ENCODE measurements around the gene RASAL1.

The RASAL1 gene

DNA sequence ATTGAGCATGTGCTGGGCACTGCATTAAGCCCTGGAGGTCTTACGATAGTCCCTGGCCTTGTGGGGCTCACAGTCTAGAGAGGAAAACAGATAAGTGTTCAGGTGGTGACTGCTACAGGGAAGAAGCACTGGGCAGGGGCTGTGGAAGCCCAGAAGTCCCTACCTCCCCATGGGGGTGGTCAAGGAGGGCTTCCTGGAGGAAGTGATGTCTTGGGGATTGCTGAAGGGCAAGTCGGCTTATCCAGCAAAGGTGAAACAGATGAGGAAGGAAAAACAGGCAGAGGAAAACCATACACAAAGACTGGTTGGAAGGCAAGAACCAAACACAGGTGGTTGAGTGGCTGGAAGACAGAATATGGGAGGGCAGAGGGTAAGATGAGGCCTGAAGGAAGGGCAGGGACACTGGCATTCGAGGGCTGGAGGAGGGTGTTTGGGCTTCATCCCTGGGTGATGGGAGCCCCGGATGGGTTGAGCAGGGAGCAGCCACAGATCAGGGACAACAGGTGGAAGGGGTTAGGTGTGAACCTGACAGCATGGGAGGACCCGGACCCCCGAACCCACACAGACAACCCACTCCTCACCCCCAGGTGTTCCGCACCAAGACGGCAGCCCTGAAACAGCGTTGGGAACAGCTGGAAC is 16.8 kb upstream of the RASAL1 start:
- ChIA-PET POLR2A (interaction anchor here (1.0 to 1.6 kb wide), 4 partner anchors 9 to 34 kb away, joined by 3 to 17 read pairs (median 5); partner anchors contain the start of genes DDX54, RASAL1 and RITA1), CTCF (interaction anchor here (0.6 to 2.9 kb wide), 20 partner anchors 10 to 386 kb away, joined by 3 to 31 read pairs (median 3); partner anchors contain the start of gene RASAL1)
- Histone ChIP-seq H3K4me1 (ENCODE audit: control insufficient read depth, insufficient read depth, low read length) (0 out of 2 replicates have a peak, but pooled peaks cover 3% of the 10 kb centered on the region), H3K4me3 (ENCODE audit: low read depth, low read length) (no peak overlapping the region; the same call in 1 of the 2 replicates), H3K27ac (ENCODE audit: extremely low read depth, low read depth, low read length) (no peak overlapping the region), H3K36me3 (ENCODE audit: control insufficient read depth in 2 of 2, insufficient read depth in 1 of 2, low read length in 2 of 2) (peaks cover 0 to 4% of the 10 kb centered on the region in 2 experiments; a peak in 1 of 3 replicates), H3K9me3 (ENCODE audit: control insufficient read depth, insufficient read depth, low read depth, low read length) (no peaks in the 10 kb centered on the region)
- TF ChIP-seq SCRT1 (tag by site-specific recombination; IDR thresholded peaks at IDR 0.05; ENCODE audit: borderline replicate concordance) (peak; percentile 82; the same call in 1 of the 2 replicates), ZFP69B (tag by site-specific recombination; IDR thresholded peaks at IDR 0.05) (no peak), ZNF558 (tag by site-specific recombination; IDR thresholded peaks at IDR 0.05) (no peak), KLF10 (tag by site-specific recombination; IDR thresholded peaks at IDR 0.05) (no peak), ZNF16 (tag by site-specific recombination; IDR thresholded peaks at IDR 0.05; ENCODE audit: low read depth) (no peak), ZNF350 (tag by site-specific recombination; IDR thresholded peaks at IDR 0.05) (no peak), ZNF223 (tag by site-specific recombination; IDR thresholded peaks at IDR 0.05) (no peak), ZBTB48 (tag by site-specific recombination; IDR thresholded peaks at IDR 0.05) (peak; percentile 42; the same call in 1 of the 2 replicates), KLF16 (tag by site-specific recombination; IDR thresholded peaks at IDR 0.05) (no peak), ZFP41 (tag by site-specific recombination; IDR thresholded peaks at IDR 0.05; ENCODE audit: borderline replicate concordance) (no peak), ZNF211 (tag by site-specific recombination; IDR thresholded peaks at IDR 0.05; ENCODE audit: low read depth) (no peak), ZNF248 (tag by site-specific recombination; IDR thresholded peaks at IDR 0.05) (no peak), ZNF585B (tag by site-specific recombination; IDR thresholded peaks at IDR 0.05) (no peak), SCRT2 (tag by site-specific recombination; IDR thresholded peaks at IDR 0.05) (peak; percentile 95), SALL2 (tag by site-specific recombination; IDR thresholded peaks at IDR 0.05; ENCODE audit: borderline replicate concordance) (no peak), ZNF521 (tag by site-specific recombination; IDR thresholded peaks at IDR 0.05) (no peak)
- TF ChIP-seq, protein P1, sequence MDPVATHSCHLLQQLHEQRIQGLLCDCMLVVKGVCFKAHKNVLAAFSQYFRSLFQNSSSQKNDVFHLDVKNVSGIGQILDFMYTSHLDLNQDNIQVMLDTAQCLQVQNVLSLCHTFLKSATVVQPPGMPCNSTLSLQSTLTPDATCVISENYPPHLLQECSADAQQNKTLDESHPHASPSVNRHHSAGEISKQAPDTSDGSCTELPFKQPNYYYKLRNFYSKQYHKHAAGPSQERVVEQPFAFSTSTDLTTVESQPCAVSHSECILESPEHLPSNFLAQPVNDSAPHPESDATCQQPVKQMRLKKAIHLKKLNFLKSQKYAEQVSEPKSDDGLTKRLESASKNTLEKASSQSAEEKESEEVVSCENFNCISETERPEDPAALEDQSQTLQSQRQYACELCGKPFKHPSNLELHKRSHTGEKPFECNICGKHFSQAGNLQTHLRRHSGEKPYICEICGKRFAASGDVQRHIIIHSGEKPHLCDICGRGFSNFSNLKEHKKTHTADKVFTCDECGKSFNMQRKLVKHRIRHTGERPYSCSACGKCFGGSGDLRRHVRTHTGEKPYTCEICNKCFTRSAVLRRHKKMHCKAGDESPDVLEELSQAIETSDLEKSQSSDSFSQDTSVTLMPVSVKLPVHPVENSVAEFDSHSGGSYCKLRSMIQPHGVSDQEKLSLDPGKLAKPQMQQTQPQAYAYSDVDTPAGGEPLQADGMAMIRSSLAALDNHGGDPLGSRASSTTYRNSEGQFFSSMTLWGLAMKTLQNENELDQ (tag by site-specific recombination; IDR thresholded peaks at IDR 0.05; ENCODE audit: low read depth) = no peak
- TF ChIP-seq, protein P2, sequence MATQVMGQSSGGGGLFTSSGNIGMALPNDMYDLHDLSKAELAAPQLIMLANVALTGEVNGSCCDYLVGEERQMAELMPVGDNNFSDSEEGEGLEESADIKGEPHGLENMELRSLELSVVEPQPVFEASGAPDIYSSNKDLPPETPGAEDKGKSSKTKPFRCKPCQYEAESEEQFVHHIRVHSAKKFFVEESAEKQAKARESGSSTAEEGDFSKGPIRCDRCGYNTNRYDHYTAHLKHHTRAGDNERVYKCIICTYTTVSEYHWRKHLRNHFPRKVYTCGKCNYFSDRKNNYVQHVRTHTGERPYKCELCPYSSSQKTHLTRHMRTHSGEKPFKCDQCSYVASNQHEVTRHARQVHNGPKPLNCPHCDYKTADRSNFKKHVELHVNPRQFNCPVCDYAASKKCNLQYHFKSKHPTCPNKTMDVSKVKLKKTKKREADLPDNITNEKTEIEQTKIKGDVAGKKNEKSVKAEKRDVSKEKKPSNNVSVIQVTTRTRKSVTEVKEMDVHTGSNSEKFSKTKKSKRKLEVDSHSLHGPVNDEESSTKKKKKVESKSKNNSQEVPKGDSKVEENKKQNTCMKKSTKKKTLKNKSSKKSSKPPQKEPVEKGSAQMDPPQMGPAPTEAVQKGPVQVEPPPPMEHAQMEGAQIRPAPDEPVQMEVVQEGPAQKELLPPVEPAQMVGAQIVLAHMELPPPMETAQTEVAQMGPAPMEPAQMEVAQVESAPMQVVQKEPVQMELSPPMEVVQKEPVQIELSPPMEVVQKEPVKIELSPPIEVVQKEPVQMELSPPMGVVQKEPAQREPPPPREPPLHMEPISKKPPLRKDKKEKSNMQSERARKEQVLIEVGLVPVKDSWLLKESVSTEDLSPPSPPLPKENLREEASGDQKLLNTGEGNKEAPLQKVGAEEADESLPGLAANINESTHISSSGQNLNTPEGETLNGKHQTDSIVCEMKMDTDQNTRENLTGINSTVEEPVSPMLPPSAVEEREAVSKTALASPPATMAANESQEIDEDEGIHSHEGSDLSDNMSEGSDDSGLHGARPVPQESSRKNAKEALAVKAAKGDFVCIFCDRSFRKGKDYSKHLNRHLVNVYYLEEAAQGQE (tag by site-specific recombination; IDR thresholded peaks at IDR 0.05) = no peak
- TF ChIP-seq, protein P3, sequence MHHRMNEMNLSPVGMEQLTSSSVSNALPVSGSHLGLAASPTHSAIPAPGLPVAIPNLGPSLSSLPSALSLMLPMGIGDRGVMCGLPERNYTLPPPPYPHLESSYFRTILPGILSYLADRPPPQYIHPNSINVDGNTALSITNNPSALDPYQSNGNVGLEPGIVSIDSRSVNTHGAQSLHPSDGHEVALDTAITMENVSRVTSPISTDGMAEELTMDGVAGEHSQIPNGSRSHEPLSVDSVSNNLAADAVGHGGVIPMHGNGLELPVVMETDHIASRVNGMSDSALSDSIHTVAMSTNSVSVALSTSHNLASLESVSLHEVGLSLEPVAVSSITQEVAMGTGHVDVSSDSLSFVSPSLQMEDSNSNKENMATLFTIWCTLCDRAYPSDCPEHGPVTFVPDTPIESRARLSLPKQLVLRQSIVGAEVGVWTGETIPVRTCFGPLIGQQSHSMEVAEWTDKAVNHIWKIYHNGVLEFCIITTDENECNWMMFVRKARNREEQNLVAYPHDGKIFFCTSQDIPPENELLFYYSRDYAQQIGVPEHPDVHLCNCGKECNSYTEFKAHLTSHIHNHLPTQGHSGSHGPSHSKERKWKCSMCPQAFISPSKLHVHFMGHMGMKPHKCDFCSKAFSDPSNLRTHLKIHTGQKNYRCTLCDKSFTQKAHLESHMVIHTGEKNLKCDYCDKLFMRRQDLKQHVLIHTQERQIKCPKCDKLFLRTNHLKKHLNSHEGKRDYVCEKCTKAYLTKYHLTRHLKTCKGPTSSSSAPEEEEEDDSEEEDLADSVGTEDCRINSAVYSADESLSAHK (tag by site-specific recombination; IDR thresholded peaks at IDR 0.05) = no peak
- TF ChIP-seq, protein P4, sequence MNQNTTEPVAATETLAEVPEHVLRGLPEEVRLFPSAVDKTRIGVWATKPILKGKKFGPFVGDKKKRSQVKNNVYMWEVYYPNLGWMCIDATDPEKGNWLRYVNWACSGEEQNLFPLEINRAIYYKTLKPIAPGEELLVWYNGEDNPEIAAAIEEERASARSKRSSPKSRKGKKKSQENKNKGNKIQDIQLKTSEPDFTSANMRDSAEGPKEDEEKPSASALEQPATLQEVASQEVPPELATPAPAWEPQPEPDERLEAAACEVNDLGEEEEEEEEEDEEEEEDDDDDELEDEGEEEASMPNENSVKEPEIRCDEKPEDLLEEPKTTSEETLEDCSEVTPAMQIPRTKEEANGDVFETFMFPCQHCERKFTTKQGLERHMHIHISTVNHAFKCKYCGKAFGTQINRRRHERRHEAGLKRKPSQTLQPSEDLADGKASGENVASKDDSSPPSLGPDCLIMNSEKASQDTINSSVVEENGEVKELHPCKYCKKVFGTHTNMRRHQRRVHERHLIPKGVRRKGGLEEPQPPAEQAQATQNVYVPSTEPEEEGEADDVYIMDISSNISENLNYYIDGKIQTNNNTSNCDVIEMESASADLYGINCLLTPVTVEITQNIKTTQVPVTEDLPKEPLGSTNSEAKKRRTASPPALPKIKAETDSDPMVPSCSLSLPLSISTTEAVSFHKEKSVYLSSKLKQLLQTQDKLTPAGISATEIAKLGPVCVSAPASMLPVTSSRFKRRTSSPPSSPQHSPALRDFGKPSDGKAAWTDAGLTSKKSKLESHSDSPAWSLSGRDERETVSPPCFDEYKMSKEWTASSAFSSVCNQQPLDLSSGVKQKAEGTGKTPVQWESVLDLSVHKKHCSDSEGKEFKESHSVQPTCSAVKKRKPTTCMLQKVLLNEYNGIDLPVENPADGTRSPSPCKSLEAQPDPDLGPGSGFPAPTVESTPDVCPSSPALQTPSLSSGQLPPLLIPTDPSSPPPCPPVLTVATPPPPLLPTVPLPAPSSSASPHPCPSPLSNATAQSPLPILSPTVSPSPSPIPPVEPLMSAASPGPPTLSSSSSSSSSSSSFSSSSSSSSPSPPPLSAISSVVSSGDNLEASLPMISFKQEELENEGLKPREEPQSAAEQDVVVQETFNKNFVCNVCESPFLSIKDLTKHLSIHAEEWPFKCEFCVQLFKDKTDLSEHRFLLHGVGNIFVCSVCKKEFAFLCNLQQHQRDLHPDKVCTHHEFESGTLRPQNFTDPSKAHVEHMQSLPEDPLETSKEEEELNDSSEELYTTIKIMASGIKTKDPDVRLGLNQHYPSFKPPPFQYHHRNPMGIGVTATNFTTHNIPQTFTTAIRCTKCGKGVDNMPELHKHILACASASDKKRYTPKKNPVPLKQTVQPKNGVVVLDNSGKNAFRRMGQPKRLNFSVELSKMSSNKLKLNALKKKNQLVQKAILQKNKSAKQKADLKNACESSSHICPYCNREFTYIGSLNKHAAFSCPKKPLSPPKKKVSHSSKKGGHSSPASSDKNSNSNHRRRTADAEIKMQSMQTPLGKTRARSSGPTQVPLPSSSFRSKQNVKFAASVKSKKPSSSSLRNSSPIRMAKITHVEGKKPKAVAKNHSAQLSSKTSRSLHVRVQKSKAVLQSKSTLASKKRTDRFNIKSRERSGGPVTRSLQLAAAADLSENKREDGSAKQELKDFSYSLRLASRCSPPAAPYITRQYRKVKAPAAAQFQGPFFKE (tag by site-specific recombination; IDR thresholded peaks at IDR 0.05; ENCODE audit: borderline replicate concordance) = no peak
- TF ChIP-seq, protein P5, sequence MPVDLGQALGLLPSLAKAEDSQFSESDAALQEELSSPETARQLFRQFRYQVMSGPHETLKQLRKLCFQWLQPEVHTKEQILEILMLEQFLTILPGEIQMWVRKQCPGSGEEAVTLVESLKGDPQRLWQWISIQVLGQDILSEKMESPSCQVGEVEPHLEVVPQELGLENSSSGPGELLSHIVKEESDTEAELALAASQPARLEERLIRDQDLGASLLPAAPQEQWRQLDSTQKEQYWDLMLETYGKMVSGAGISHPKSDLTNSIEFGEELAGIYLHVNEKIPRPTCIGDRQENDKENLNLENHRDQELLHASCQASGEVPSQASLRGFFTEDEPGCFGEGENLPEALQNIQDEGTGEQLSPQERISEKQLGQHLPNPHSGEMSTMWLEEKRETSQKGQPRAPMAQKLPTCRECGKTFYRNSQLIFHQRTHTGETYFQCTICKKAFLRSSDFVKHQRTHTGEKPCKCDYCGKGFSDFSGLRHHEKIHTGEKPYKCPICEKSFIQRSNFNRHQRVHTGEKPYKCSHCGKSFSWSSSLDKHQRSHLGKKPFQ (tag by site-specific recombination; IDR thresholded peaks at IDR 0.05) = no peak
